B cell (primary cell): Measurements from ENCODE around the gene SH3TC1.

Experiments
- EZH2 ChIP-seq: IDR thresholded peaks from 2 replicates; pipeline ENCODE4 v1.6.1; 2012; ENCODE audit warnings: borderline replicate concordance, low read depth, mild to moderate bottlenecking, moderate library complexity, low read length; ENCODE audit not compliant: insufficient read depth, poor library complexity, severe bottlenecking
- TF ChIP-seq, protein P1 (sequence below): fragments of 200-600 bp; IDR thresholded peaks from one replicate; pipeline ENCODE4 v1.8.0; 2022; ENCODE audit warnings: antibody characterized with exemption, mild to moderate bottlenecking

- TF ChIP-seq, protein P1, sequence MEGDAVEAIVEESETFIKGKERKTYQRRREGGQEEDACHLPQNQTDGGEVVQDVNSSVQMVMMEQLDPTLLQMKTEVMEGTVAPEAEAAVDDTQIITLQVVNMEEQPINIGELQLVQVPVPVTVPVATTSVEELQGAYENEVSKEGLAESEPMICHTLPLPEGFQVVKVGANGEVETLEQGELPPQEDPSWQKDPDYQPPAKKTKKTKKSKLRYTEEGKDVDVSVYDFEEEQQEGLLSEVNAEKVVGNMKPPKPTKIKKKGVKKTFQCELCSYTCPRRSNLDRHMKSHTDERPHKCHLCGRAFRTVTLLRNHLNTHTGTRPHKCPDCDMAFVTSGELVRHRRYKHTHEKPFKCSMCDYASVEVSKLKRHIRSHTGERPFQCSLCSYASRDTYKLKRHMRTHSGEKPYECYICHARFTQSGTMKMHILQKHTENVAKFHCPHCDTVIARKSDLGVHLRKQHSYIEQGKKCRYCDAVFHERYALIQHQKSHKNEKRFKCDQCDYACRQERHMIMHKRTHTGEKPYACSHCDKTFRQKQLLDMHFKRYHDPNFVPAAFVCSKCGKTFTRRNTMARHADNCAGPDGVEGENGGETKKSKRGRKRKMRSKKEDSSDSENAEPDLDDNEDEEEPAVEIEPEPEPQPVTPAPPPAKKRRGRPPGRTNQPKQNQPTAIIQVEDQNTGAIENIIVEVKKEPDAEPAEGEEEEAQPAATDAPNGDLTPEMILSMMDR = no peak
- TF ChIP-seq EZH2 = no peak
These were observed 58.8 kb downstream of the SH3TC1 start for GRCh38 chr4:8257854-8258253.
